GM12872 (cell line): ENCODE results near the gene BHMT.

Experiments
- TF ChIP-seq, protein P1 (sequence below): IDR thresholded peaks from 3 replicates; pipeline ENCODE4 v1.5.1; 2011; ENCODE audit warnings: low read depth, mild to moderate bottlenecking, low read length, moderate library complexity; ENCODE audit not compliant: insufficient read depth

Gene BHMT

DNA sequence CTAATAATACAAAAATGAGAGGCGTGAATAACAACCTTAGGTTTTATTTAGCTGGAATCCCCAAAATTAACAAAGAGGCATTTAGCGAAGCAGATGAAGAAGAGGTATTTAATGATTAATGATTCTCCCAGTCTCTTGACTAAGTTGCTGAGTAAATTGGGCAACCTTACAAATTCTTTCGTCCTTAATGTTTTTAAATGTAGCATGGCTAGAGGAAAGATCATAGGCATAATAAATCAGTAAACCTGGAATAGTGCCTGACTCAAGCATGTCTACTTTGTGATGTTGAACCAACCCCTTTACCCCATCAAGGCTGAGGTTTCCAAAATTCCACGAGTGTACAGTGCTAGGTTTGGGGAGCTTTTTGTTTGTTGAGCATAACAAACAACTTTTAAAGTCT is 7.9 kb downstream of the BHMT start:
- TF ChIP-seq, protein P1, sequence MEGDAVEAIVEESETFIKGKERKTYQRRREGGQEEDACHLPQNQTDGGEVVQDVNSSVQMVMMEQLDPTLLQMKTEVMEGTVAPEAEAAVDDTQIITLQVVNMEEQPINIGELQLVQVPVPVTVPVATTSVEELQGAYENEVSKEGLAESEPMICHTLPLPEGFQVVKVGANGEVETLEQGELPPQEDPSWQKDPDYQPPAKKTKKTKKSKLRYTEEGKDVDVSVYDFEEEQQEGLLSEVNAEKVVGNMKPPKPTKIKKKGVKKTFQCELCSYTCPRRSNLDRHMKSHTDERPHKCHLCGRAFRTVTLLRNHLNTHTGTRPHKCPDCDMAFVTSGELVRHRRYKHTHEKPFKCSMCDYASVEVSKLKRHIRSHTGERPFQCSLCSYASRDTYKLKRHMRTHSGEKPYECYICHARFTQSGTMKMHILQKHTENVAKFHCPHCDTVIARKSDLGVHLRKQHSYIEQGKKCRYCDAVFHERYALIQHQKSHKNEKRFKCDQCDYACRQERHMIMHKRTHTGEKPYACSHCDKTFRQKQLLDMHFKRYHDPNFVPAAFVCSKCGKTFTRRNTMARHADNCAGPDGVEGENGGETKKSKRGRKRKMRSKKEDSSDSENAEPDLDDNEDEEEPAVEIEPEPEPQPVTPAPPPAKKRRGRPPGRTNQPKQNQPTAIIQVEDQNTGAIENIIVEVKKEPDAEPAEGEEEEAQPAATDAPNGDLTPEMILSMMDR, result no peak

DNA sequence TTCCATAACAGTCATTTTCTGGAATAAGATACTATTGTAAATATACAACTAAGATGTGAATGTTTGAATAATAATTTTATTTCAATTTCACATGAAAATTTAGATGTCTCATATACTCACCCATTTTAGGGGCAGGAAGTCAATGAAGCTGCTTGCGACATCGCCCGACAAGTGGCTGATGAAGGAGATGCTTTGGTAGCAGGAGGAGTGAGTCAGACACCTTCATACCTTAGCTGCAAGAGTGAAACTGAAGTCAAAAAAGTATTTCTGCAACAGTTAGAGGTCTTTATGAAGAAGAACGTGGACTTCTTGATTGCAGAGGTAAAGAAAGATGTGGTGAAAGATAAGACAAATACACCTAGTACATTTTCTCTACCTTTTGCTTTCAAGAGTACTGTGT is 8.6 kb downstream of the BHMT start:
- TF ChIP-seq, protein P1, result no peak

DNA sequence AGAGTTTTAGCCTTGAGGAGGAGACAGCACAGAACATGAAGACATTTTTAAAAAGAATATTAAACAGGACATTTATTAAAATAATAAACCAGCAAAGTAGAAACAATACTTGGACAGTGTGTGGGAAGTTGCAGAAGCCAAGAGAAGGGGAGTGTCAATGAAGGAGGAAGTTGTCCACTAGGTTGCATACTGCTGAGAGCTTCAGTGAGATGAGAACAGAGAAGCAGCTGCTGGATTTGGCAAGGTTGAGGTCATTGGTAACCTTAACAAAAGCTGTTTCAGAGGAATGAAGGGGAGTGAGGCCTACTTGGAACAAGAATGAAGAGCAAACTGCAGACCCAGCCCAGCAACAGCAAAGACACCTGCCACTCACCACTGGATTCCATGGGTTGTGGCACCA is 11.4 kb downstream of the BHMT start:
- TF ChIP-seq, protein P1, result no peak

DNA sequence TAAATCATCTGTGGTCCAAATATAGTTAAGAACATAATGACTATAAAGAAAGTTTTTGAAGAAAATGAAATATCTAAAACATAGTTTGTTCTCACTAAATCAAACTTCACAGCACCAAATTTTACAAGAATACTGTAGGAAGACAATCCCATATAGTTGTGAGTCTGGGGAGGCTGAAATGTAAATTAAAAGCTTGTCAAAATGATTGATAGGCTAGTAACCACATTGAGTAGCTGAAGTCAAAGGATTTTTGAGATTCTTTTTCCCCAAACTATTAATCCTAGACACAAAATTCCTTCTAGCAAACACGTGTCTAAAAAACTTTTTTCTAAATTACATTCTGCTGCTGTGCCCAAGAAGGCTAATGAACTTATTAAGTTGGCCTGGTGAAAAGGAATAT is 13.0 kb downstream of the BHMT start:
- TF ChIP-seq, protein P1, result no peak

DNA sequence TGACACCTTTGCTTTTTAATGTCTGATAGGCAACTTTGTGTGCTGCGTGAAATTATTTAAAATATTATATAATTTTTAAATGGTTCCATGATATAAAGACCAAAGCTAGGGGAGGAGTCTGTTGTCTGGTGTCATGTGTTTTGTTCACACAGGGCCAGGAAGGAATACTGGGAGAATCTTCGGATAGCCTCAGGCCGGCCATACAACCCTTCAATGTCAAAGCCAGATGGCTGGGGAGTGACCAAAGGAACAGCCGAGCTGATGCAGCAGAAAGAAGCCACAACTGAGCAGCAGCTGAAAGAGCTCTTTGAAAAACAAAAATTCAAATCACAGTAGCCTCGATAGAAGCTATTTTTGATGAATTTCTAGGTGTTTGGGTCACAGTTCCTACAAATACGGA is 19.2 kb downstream of the BHMT start:
- TF ChIP-seq, protein P1, result no peak

DNA sequence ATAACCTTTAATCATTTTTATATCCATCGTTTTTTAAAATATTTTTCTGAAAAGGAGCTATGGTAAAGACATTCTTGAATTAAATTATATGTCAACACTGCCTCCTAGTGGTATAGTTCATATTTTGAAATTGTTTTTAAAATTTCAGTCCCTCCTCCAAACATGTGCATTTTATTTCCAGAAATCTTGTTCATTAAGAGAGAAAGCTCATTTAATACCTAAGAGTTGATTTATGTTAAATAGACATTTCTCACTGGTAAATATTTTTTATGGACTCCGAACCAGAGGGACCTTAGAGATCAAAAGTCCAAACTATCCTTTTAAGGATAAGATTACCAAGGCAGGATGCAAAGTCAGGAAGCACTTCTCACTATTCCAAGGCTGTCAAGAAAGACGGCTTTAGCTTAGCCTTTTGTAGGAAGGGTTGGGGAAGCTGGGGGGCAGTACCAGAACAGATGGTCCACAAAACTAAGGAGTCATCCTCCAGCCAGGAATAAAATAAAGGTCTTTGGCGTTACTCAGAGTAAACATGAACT is 21.6 kb downstream of the BHMT start:
- TF ChIP-seq, protein P1, result no peak

DNA sequence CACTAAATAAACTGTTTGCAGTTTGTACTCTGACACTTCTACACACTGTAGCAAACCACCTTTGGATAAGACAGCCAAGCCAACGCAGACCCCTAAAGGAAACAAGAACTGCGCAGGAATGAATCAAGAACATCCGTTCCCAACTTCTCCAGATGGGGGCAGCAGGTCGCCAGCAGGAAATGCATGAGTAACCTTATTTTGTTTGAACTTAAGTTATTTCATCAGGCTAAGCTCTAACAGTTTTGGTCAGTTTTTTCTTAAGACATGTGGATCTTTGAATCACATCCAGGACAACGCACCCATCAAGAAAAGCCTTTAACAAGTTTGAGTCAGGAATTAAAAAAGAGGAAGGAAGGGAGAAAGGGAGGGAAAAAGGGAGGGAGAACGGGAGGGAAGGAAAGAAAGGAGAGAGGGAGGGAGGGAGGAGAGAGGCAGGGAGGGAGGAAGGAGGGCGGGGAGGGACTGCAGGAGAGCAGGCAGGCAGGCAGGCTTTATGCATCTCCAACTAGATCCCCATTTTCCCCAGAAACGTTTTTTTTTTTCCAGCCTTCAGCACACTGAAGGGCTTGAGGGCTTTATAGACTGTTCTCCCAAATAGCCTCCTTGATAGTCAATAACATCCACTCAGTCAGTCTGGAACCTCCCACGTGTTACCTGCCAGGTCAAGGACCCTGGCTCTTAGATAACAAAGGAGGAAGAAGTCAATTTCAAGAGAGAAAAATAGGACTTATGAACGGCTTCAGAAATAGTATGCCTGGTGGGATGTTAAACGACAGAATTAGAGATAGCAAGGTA is 22.2 kb downstream of the BHMT start:
- TF ChIP-seq, protein P1, result peak; percentile 80
